Measurements from ENCODE around the gene GPR18.
"Not testable (repeated sequence)": the region's sequence is repeated elsewhere in the genome, so short reads cannot be mapped to it uniquely, and the experiment has no call there.

The GPR18 gene

DNA sequence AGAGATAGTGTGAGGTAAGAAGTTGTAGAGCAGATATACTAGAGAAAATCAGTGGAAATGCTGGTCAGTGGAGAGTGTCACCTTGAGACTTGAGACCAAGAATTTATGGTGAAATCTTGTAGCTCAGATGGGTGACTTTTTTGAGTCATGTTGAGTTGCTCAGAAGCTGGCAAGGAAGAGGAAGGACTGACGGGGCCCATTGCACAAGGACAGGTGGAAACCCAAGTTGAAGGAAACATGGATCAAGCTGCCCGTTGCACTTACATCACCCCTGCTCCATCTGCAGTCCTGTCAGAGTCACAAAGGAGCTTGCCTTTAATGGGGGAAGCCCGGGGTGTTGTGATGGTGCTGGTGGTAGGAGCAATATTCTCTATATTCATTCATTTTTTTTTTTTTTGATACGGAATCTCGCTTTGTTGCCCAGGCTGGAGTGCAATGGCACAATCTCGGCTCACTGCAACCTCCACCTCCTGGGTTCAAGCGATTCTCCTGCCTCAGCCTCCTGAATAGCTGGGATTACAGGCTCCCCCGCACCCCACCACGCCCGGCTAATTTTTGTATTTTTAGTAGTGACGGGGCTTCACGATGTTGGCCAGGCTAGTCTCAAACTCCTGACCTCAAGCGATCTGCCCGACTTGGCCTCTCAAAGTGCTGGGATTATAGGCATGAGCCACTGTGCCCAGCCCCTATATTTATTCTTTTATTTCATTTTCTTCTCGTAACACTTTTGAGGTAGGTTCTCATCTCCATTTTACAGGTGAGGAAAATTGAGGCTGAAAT lies 30.1 kb downstream of the GPR18 start:
- no peak for DNase-seq

DNA sequence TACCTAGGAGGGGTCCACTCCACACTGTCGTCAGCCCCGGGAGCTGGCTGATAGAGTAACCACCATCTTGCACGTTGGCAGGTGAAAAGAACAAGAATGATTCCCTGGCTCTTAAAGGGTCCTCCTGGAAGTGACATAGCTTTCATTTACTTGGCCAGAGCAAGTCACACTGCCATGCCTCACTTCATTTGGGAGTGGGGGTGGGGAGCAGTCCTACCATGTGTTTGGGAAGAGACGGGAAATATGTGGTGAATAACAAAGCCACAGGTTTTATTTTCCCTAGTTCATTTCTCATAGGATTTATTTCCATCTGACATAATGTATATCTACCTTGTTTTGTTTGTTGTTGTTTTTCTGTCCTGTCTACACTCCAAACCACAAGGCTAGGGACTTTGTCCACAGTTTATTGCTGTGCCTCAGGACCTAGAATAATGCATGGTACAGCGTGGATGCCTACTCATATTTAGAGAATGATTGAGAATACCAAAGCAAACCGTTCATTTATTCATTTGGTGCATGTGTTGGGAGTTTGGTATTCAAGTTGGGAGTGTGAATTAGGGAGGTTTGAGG lies 30.8 kb downstream of the GPR18 start:
- no peak for DNase-seq

DNA sequence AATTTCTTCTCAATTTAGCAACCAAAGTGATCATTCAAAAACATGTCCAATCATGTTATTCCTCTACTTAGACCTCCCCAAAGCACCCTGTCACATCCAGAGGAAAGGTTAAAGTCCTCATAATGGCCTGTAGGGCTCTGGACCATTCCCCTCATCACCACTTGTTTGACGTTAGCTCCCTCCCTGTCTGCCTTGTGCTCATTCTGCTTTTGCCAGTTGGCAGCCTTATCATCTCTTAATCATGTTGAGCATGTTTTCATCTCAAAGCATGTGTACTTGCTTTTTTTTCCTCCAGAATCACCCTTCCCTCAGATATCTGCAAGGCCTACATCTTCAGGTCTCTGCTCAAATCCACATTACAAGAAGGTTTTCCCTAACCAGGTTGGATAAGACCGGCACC lies 31.7 kb downstream of the GPR18 start:
- no peak for DNase-seq

GRCh38 chr13:99225078-99225477 lies 33.1 kb downstream of the GPR18 start:
- no peak for DNase-seq

- no peak for DNase-seq
These were observed 34.2 kb downstream of the GPR18 start for GRCh38 chr13:99224021-99224420.

DNA sequence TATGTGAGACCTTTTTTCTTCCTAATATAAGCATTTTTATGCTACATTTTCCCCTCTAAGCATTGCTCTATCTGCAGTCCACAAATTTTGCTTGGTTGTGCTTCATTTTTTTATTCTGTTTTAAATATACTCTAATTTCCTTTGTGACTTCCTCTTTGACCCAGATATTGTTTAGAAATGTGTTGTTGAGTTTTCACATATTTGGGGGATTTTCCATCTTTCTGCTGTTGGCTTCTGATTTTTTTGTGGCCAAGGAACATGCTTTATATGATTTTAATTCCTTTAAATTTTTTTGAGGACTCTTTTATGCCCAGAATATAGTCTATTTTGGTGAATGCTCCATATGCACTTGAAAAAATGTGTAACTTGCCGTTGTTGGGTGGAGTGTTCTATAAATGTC lies 34.6 kb downstream of the GPR18 start:
- no peak for DNase-seq

DNA sequence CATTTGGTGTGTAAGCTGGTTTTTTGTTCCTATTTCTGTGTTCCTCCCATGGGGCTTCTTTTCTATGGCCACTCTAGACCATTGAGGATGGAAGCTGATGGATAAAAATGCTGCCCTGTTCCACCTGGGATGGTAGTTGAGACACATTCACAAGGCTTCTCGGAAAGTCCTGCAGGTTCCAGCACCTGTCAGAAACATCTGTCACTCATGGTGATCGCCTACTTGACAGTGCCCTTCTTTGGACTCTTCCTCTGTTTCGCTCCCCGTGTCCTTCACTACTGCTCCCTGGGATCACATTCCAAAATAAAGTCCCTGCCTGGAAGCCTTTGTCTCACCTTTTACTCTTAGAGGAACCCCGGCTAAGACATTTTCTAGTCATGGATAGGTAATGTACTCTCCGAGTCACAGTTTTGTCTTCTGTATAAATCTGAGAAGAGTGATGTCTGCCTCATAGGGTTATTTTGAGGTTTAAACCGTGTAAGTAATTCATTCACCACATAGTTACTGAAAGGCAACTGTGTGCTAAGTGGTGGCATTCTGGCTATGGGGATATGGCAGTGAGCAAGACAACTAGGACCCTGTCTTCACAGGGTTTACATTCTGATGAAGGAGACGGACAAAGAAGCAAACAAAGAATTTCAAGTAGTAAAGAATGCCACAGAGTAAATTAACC lies 36.5 kb downstream of the GPR18 start:
- DNase-seq: no peak

GRCh38 chr13:99220199-99220935 lies 37.8 kb downstream of the GPR18 start:
- no peak for DNase-seq

- no peak for DNase-seq
These were observed 39.2 kb downstream of the GPR18 start for GRCh38 chr13:99218969-99219368.

DNA sequence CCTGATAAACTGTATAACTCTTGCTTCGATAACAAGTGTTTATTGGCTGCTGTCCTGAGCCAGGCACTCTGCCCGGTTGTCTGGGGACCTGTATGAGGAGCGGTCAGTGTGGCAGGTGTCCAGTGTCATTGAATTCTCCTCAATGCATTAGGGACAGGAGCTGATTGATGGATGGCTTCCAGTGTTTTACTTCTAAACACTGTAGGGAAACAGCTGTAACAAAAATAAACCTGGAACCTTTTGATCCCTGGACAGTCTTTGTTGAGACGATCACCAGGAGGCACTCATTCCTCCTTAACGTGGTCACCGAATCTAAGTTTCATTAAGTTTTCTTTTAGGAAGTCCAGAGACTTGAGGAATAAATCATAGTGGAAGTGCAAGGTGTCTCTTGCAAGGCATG lies 39.6 kb downstream of the GPR18 start:
- no peak for DNase-seq

DNA sequence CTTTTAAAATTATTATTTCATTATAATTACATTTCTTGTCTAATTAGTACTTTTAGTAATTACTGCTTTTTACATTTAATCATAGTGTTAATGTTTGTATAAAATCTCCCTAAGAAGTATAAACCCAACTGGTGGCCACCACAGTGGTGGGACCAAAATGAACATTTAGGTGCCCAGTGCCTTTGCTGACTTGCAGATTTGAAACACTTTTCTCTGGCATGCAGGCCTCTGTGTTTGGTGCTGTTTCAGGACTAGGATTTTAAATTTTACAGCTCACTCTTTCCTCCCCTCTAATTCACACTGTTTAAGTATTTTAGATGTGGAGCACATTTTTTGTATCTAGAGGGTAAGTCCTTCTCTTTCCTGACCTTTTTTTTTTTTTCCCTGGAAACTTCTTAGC lies 40.1 kb downstream of the GPR18 start:
- DNase-seq: no peak

DNA sequence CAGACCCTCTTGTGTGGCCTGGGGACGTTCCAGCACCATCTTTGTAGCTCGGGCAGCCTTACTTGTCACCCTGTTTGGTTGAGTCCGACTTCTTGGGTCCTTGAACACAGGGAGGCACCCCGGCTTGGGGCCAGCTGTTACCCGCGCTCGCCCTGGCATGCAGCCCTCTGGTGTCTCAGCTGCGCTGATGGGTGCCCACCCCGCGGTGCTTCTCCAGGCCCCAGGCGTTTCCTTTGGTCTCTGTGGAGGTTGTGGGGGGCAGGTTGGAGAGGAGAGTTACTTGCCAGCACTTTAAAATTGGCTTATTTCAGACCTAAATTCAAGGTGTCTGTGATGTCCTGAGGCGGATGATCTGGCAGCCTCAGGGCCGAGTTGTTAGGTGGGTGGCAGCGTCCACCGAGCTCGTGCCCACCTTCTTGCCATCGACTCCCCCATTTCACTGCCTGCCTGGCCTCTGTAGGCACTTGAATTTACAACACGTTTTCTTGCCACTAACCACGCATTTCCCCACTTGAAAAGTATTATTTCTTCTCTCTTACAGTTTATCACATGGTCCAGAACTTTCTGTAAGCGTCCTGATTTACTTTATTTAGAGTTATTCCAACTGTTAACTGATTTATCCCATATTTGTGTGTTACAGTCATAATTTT lies 40.6 kb downstream of the GPR18 start:
- no peak for DNase-seq

DNA sequence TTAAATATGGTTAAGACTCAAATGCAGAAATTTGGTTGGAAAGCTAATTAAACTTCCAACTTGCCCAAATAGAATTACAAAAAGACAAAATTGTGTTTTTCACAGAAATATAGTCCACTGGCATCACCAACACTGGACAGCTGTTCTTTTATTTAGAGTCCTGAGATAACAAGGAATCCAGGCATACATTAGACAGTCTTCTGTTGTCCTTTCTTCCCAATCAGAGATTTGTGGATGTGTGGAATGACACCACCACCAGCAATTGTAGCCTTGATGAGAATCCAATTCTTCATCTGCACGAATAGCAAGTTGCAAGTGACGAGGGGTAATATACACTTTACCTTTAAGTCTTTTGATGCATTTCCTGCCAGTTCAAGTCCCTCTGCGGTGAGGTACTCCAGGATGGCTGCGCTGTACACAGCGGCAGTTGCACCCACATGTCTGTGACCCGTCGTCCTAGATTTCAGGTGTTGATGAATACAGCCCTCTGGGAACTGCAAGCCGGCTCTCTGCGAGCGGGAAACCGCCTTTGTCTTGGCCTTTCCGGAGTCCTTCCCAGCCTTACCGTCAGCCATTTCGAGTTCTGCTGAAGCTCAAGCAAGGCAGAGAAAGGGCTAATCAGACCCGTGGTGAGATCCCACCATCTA lies 42.9 kb downstream of the GPR18 start:
- DNase-seq: no peak

GRCh38 chr13:99214731-99215130 lies 43.4 kb downstream of the GPR18 start:
- no peak for DNase-seq

DNA sequence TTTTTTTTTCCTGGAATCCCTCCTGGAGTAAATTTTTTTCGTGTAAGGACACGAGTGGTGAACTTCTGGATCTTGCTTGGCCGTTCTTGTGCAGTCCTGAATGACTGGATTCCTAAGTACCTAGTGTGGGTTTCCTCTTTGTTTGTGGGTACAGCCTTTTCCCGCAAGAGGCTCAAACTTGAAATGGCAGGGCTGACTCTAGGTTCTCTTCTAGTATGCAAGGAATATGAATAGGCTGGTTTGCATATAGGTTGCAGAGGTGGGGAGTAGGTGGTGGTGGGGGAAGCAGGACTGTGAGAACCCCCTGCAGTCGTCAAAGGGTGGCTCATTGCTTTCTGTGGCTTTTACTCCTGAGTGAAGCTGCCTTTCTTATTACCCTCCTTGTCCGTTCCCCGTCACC lies 43.9 kb downstream of the GPR18 start:
- no peak for DNase-seq

- DNase-seq: no peak
These were observed 46.7 kb downstream of the GPR18 start for GRCh38 chr13:99211421-99212035.

DNA sequence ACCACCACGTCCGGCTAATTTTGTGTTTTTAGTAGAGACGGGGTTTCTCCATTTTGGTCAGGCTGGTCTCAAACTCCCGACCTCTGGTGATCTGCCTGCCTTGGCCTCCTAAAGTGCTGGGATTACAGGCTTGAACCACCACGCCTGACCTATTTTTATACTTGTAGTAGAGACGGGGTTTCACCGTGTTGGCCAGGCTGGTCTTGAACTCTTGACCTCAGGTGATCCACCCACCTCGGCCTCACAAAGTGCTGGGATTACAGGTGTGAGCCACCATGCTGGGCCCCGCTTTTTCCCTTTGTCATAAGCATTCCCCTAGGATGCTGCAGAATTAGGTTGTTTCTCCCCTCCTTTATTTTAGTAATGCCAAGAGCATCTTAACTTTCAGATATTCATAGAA lies 47.6 kb downstream of the GPR18 start:
- DNase-seq: not testable (repeated sequence)

DNA sequence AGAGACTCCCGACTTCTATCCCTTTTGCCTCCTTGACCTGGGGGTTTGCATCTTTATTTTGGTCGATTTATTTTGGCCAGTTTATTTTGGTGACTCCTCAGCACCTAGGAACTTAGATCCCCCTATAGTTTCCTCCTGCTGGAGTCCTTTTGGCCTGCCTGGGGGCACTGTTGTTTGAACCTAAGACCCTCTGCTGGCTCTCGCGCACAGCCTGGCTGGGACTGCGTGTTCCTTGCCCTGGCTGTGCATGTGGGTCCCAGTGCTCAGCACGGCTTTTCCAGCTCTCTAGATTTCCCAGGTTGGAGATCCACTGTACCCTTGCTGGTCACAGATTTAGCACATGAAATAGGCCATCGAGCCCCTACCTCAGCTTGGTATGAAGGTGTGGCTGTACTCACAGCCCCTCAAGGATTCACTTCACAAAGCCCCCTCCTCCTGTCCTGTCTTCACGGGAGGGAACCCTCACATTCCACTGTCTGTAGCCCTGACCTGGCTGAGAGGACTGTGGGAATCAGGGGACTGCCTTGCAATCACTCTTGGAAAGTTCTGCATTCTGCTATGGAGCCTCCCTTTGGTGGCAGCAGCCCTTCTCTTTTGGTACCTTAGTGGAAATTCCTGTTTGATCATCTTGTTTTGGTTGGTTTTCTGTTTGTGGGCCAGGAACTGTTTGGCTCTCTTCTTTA lies 49.2 kb downstream of the GPR18 start:
- DNase-seq: no peak

- no peak for DNase-seq
These were observed 50.0 kb downstream of the GPR18 start for GRCh38 chr13:99208185-99208584.

GRCh38 chr13:99207511-99207910 lies 50.7 kb downstream of the GPR18 start:
- DNase-seq: no peak

GRCh38 chr13:99206873-99207272 lies 51.3 kb downstream of the GPR18 start:
- DNase-seq: no peak

- no peak for DNase-seq
These were observed 52.0 kb downstream of the GPR18 start for GRCh38 chr13:99206226-99206625.
